Activated CD4-positive, alpha-beta memory T cell treated with anti-CD3 and anti-CD28 coated beads for 36 hours (primary cell): Measurements from ENCODE around the gene PGM5. TPM values are rescaled to one million over a fixed set of nuclear protein-coding genes. Genes with fewer than 3 reads are reported as not detected.

Experiments used
- CTCF ChIA-PET: fragments of 350-600 bp; sonication (Branson Sonifier 250); formaldehyde crosslinking; loops from one replicate; lab custom pipeline; 2021; ENCODE audit warnings: antibody characterized with exemption, inconsistent platforms; lab: Charles Lee
- POLR2A ChIA-PET: fragments of 350-600 bp; sonication (Branson Sonifier 250); formaldehyde crosslinking; loops from one replicate; lab custom pipeline; 2021; ENCODE audit warnings: antibody characterized with exemption; lab: Charles Lee
- DNase-seq: peaks from one replicate; pipeline ENCODE4 v3.0.0-alpha.2; 2020
- H3K27ac Mint-ChIP-seq: one replicate; pipeline ENCODE4 v1.8.0; 2021; ENCODE audit warnings: mixed read lengths
- H3K27me3 Mint-ChIP-seq: one replicate; pipeline ENCODE4 v1.8.0; 2021; ENCODE audit warnings: mixed read lengths
- H3K36me3 Mint-ChIP-seq: one replicate; pipeline ENCODE4 v1.8.0; 2021; ENCODE audit warnings: mixed read lengths
- H3K4me1 Mint-ChIP-seq: one replicate; pipeline ENCODE4 v1.8.0; 2021; ENCODE audit warnings: low read depth, mixed read lengths
- H3K4me3 Mint-ChIP-seq: one replicate; pipeline ENCODE4 v1.8.0; 2021; ENCODE audit warnings: mild to moderate bottlenecking, mixed read lengths
- H3K9me3 Mint-ChIP-seq: one replicate; pipeline ENCODE4 v1.8.0; 2021; ENCODE audit warnings: mixed read lengths
- intact Hi-C: fragments of 100-400 bp; cut with micrococcal nuclease; formaldehyde crosslinking; loops from one replicate; pipeline ENCODE4 v1.15.1; 2023
- total RNA-seq, 2 experiments: library from RNA; stranded (reverse); gene quantifications; one replicate each; pipeline ENCODE4 v1.2.3, GENCODE V29; 2021

PGM5 gene
- total RNA-seq, 2 experiments from 2014 or later, result not detected

DNA sequence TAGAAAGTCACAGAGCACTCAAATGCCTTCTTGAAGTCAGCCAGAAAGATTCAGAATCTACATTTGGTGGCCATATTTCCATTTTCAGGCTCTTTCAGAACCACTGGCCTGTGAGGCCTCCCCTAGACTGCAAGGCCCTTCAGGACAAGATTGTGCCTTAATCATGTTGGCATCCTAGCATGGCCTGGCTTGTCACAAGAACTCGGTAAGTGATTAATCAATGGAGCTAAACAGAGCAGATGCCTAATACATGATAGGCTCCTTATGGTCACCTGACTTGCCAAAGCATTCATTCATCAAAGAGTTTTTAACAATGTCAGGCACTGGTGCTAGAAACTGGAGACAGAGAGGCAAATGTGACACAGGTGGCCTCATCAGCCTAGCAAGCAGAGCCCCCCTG lies 70.3 kb downstream of the PGM5 start:
- intact Hi-C loops, result no loop called here
- no peak for DNase-seq
- ChIA-PET CTCF (no interaction called here), POLR2A (no interaction called here)
- H3K27ac Mint-ChIP-seq, result no peak overlapping the region
- no peaks in the 10 kb centered on the region for H3K27me3 Mint-ChIP-seq
- no peak overlapping the region for H3K4me3 Mint-ChIP-seq
- no peaks in the 10 kb centered on the region for H3K4me1 Mint-ChIP-seq
- no peaks in the 10 kb centered on the region for H3K36me3 Mint-ChIP-seq
- H3K9me3 Mint-ChIP-seq, result no peaks in the 10 kb centered on the region

DNA sequence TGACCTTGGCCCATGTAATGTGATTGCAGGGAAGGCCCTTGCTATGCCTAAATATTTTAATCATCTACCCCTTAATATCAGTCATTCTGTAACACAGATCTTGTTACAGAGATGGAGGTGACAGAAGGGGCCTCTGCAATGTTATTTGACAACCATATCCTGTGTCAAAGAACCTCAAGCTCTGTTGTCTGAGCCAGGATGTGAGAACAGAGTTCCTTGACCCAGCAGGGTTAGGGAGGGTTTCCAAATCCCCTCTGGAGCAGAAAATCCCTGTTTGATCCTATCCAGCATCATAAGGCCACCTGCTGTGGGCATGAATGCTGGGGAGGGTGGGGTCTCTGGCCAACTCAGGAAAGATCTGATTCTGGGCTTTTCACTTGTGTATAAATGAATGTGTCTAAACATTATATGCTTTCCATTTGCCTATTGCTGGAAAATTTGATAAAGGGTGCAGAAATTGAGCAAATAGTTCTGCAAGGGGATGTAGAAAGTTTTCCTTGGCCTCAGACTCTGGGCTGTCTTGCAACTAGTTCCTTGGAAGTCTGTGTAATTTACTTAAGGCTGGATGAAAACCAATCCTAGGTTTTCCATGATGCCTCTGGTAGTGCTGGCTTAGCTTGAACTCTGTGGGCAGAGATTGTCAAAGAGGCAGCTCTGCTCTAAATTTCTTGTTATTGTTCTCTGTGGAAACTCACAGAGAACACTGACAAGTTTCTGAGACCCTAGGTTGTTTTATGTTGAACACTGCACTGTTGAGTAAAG lies 71.0 kb downstream of the PGM5 start:
- no peaks in the 10 kb centered on the region for H3K36me3 Mint-ChIP-seq
- no peak overlapping the region for H3K4me3 Mint-ChIP-seq
- H3K4me1 Mint-ChIP-seq, result no peaks in the 10 kb centered on the region
- no peaks in the 10 kb centered on the region for H3K27me3 Mint-ChIP-seq
- no peak overlapping the region for H3K27ac Mint-ChIP-seq
- no peaks in the 10 kb centered on the region for H3K9me3 Mint-ChIP-seq
- intact Hi-C loops, result no loop called here
- CTCF ChIA-PET, result no interaction called here
- DNase-seq, result no peak
- POLR2A ChIA-PET, result no interaction called here

DNA sequence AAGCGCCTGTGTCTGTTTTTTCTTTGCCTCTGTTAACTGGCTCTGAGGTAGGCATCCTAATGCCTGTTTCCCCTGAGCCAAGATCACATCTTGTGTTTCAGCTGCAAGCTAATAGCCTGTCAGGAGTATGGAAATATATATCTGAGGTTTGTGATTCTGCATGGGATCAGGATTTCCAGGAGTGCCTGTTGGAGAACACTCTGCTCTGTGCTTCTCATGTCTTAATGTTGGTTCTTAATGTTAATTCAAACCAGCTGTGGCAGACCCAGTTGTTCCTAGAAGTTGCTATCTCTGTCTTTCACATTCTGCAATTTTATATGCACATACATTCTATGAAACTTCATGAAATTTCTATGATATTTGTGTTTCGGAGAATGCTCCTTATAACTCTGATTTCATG lies 72.1 kb downstream of the PGM5 start:
- Mint-ChIP-seq H3K4me3 (no peak overlapping the region), H3K27me3 (no peaks in the 10 kb centered on the region), H3K36me3 (no peaks in the 10 kb centered on the region), H3K4me1 (no peaks in the 10 kb centered on the region), H3K27ac (no peak overlapping the region), H3K9me3 (no peaks in the 10 kb centered on the region)
- CTCF ChIA-PET, result no interaction called here
- DNase-seq, result no peak
- intact Hi-C loops, result no loop called here
- POLR2A ChIA-PET, result no interaction called here

DNA sequence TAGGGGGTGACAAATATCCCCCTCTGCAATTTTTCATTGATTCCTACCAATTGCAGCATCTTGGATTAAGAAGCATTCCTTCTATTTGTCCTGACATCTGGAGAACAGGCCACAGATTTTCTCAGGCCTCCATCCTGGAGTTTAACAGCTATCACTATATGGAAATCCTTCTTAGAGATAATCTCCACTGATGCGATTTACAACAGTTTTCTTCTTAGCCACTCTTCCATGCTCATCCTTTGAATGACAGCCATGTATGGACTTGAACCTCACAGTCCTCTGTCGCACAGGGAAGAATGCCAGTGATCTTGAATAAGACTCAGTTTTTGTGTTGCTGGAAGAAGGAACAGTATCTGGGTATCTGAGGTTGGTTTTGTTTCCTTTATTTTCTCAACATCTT lies 73.2 kb downstream of the PGM5 start:
- no peaks in the 10 kb centered on the region for H3K4me1 Mint-ChIP-seq
- intact Hi-C loops, result no loop called here

DNA sequence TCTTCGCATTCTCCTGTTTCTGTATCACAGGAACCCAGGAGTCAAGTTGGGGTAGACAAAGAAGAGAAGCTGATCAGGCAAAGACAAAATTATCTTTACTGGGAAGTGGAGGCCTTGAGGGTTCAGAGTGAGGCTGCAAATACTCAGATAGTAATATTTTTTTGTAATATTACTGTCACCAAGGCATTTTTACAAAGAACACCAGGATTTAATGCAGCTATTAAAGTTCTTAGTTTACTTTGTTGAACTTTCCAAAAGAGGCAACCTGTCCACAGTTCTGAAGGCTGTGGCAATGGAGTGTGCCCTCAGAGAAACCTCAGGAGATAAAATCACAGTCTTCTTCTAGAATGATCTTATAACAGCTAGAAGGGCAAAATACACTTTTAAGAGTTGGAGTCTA lies 74.9 kb downstream of the PGM5 start:
- intact Hi-C loops, result no loop called here
- no peaks in the 10 kb centered on the region for H3K9me3 Mint-ChIP-seq

More for the DNA sequence above, 73.2 kb downstream of the PGM5 start:
- no peak for DNase-seq
- H3K36me3 Mint-ChIP-seq, result no peaks in the 10 kb centered on the region
- no peak overlapping the region for H3K27ac Mint-ChIP-seq
- no peak overlapping the region for H3K4me3 Mint-ChIP-seq
- H3K9me3 Mint-ChIP-seq, result no peaks in the 10 kb centered on the region
- ChIA-PET POLR2A (no interaction called here), CTCF (interaction anchor here (0.6 kb wide), 1 partner anchor 13 kb away, joined by 3 read pairs; no protein-coding TSS in a partner anchor)
- no peaks in the 10 kb centered on the region for H3K27me3 Mint-ChIP-seq

DNA sequence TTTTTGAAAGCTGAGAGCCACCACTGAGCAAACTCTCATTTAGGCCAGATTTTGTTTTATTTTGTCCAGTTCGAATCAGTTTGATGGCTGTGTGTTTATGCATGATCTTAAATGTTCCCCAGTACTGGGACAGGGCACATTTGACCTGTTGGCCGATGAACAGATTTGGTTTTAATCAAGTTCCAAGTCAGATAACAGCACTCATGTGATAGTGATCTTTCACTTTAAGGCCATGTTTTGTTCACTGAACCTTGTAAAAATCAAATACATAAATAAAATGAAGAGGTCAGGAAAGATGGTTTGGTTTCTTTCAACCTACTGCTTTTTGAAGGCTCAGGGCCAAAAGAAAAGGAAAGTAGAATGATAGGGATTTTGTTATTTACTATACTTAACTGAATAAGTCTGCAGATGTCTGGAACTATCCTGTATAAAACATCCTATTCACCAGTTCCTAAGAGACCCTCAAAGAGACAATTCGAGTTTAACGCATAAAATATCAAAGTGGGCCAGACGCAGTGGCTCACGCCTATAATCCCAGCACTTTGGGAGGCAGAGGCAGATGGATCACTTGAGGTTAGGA lies 77.2 kb downstream of the PGM5 start:
- no peaks in the 10 kb centered on the region for H3K9me3 Mint-ChIP-seq
- DNase-seq, result no peak
- H3K4me3 Mint-ChIP-seq, result no peak overlapping the region
- H3K4me1 Mint-ChIP-seq, result no peaks in the 10 kb centered on the region
- intact Hi-C loops, result no loop called here
- no peak overlapping the region for H3K27ac Mint-ChIP-seq
- ChIA-PET POLR2A (no interaction called here), CTCF (no interaction called here)
- H3K36me3 Mint-ChIP-seq, result no peaks in the 10 kb centered on the region
- H3K27me3 Mint-ChIP-seq, result peaks cover 14% of the 10 kb centered on the region

More for the DNA sequence above, 74.9 kb downstream of the PGM5 start:
- peaks cover 5% of the 10 kb centered on the region for H3K27me3 Mint-ChIP-seq
- H3K4me3 Mint-ChIP-seq, result no peak overlapping the region
- DNase-seq, result no peak
- ChIA-PET CTCF (no interaction called here), POLR2A (no interaction called here)
- H3K27ac Mint-ChIP-seq, result no peak overlapping the region
- H3K36me3 Mint-ChIP-seq, result no peaks in the 10 kb centered on the region
- H3K4me1 Mint-ChIP-seq, result no peaks in the 10 kb centered on the region

DNA sequence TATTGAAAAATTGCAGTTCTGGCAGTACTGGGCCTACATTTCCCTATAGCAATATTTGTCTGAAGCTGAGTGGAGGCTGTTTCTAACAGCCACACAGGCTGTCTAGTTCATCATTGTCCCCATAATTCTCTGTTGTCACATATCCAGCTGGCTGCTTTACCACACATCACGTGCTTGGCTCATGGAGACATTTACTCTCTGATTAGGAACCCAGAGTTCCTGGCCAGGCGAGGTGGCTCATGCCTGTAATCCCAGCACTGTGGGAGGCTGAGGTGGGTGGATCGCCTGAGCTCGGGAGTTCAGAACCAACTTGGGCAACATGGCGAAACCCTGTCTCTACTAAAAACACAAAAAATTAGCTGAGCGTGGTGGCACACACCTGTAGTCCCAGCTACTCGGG lies 81.4 kb downstream of the PGM5 start:
- H3K4me3 Mint-ChIP-seq, result no peak overlapping the region
- H3K36me3 Mint-ChIP-seq, result no peaks in the 10 kb centered on the region
- intact Hi-C loops, result no loop called here
- CTCF ChIA-PET, result interaction anchor here (0.7 kb wide), 1 partner anchor 130 kb away, joined by 3 read pairs; no protein-coding TSS in a partner anchor
- no peaks in the 10 kb centered on the region for H3K4me1 Mint-ChIP-seq
- H3K27me3 Mint-ChIP-seq, result peaks cover 14% of the 10 kb centered on the region
- H3K27ac Mint-ChIP-seq, result no peak overlapping the region
- POLR2A ChIA-PET, result no interaction called here
- peaks cover 8% of the 10 kb centered on the region for H3K9me3 Mint-ChIP-seq
- DNase-seq, result no peak

DNA sequence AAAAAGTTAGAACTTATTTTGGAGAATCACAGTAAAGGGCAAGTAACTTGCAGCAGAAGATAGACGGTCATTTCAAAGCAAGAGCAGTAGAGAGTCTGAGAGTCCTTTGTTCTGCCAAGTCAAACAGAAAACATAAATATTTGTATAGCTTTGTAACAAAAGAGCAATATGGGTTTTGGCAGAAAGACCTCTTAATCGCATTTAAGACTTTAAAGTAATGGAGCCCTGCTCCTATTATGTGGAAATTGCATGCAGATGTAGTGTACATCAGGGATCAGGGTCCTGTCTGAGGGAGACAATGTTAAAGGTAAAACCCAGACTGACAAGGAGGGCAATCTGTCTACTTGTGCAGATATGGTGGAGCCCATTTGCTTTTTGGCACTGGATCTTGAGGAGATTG lies 87.2 kb downstream of the PGM5 start:
- intact Hi-C loops, result no loop called here
- H3K27me3 Mint-ChIP-seq, result no peaks in the 10 kb centered on the region
- CTCF ChIA-PET, result no interaction called here
- DNase-seq, result no peak
- H3K27ac Mint-ChIP-seq, result no peak overlapping the region
- no peak overlapping the region for H3K4me3 Mint-ChIP-seq
- peaks cover 8% of the 10 kb centered on the region for H3K9me3 Mint-ChIP-seq
- no peaks in the 10 kb centered on the region for H3K36me3 Mint-ChIP-seq
- H3K4me1 Mint-ChIP-seq, result no peaks in the 10 kb centered on the region
- POLR2A ChIA-PET, result no interaction called here

DNA sequence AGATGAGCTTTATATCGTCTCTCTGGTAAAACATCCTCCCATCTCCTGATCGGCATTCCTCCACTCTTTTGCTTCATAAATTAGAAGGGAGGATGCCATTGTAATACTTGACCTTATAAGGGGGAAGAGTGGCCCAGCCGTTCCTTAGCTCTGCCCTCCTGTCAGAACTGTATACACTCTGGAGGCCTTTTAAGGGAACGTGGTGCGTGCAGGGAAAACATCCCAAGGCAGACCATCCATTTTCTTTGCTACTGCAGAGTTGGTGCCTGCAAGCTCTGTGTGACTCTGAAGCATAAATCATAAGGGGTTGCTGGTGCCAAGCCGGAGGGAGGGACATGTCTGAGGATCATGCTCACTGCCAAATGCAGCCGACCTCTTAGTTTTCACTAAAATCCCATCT lies 90.4 kb downstream of the PGM5 start:
- Mint-ChIP-seq H3K4me3 (no peak overlapping the region), H3K36me3 (no peaks in the 10 kb centered on the region), H3K9me3 (no peaks in the 10 kb centered on the region), H3K27ac (no peak overlapping the region), H3K27me3 (no peaks in the 10 kb centered on the region), H3K4me1 (no peaks in the 10 kb centered on the region)
- no peak for DNase-seq
- CTCF ChIA-PET, result no interaction called here
- POLR2A ChIA-PET, result no interaction called here
- intact Hi-C loops, result no loop called here

DNA sequence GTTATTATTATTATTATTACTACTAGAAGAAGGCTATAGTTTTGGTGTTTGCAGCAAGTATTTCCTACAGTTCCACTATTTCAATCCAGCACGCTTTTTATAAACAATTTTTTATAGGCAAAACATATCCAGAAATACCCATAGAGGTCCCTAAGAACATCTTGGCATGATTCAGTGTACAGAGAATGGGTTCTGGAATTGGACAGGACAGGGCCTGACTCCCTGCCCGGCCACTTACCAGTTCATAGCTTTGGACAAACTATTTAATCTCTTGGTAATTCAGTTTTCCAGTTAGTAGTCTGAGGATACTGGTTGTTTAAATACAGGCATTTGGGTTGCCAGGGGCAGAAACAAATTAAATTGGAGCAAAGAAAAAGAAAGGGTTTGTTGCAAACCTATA lies 91.2 kb downstream of the PGM5 start:
- no peaks in the 10 kb centered on the region for H3K4me1 Mint-ChIP-seq
- DNase-seq, result no peak
- no peaks in the 10 kb centered on the region for H3K36me3 Mint-ChIP-seq
- POLR2A ChIA-PET, result no interaction called here
- intact Hi-C loops, result no loop called here
- no peak overlapping the region for H3K27ac Mint-ChIP-seq
- CTCF ChIA-PET, result no interaction called here
- no peaks in the 10 kb centered on the region for H3K9me3 Mint-ChIP-seq
- H3K4me3 Mint-ChIP-seq, result no peak overlapping the region
- H3K27me3 Mint-ChIP-seq, result no peaks in the 10 kb centered on the region

DNA sequence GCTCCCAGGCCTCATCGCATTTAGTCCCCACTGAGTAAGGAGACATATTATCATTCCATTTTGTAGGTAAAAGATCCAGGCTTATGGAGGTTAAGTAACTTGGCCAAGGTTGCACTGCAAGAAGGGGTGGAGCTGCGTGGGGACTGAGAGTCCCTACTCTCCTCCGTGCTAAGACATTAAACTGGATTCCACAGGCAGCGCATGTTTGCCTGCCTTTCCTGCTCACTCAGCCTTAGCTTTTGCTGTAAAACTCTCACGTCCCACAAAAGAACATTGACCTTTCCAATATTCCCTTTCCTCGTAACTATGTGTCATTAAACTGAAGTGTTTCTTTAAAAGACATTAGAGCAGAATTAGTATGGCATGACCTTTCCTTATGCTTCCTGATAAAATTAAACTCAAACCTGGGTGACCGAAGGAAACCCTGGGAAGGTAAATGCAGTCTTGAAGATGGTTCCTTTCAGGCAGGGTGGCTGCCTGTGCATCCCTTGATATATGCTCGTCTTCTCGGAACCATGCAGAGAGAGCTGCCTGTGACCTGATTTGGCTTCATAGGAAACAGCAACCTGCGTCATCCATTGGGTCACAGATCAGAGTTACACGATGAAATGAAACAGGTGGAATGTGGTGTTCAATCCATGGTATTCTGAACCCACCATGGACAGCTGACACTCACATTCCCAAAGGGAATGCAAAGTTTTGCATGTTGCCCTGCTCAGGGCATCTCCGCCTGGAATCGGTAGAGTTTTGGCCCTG lies 98.3 kb downstream of the PGM5 start:
- ChIA-PET POLR2A (no interaction called here), CTCF (no interaction called here)
- intact Hi-C loops, result no loop called here
- Mint-ChIP-seq H3K9me3 (no peaks in the 10 kb centered on the region), H3K27me3 (no peaks in the 10 kb centered on the region), H3K4me3 (no peak overlapping the region), H3K4me1 (no peaks in the 10 kb centered on the region), H3K27ac (no peak overlapping the region), H3K36me3 (no peaks in the 10 kb centered on the region)
- no peak for DNase-seq

DNA sequence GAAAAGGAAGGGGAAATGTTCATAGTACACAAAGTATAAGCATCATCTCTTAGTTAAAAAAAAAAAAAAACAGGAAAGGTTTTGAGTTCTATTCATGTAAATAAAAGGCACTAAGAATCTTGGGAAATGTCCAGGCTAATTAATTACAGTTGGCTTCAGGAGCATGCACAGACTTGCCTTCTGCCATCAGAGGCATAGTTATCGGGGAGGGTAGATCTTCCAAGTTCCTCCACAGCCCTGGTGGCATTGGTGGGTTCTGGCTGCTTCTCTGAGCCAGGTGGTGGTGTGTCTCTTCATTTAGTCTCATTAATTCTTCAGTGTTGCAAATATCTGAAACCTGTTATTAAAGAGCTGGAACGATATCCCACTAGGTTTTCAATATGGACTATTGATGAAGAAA lies 99.0 kb downstream of the PGM5 start:
- Mint-ChIP-seq H3K9me3 (no peaks in the 10 kb centered on the region), H3K36me3 (no peaks in the 10 kb centered on the region), H3K27ac (no peak overlapping the region), H3K4me1 (no peaks in the 10 kb centered on the region), H3K4me3 (no peak overlapping the region), H3K27me3 (no peaks in the 10 kb centered on the region)
- intact Hi-C loops, result no loop called here
- DNase-seq, result no peak
- ChIA-PET POLR2A (no interaction called here), CTCF (no interaction called here)
